Testis (tissue), 3 donors: ENCODE results near the gene SMIM23. TPM values are rescaled to one million over a fixed set of nuclear protein-coding genes. Genes with fewer than 3 reads are reported as not detected.

Source experiments
- DNase-seq: peaks from one replicate; pipeline ENCODE4 v3.0.0-alpha.2; 2019
- H3K27ac ChIP-seq, 2 donors: fragments of 200-600 bp; sonication (generic); one replicate each; pipeline ENCODE4 v1.5.1; 2019
- H3K27me3 ChIP-seq: fragments of 200-600 bp; sonication (generic); one replicate; pipeline ENCODE4 v1.5.1; 2019
- H3K36me3 ChIP-seq: fragments of 200-600 bp; sonication (generic); one replicate; pipeline ENCODE4 v1.5.1; 2017; ENCODE audit warnings: low read depth; ENCODE audit errors: missing control alignments
- H3K4me1 ChIP-seq: fragments of 200-600 bp; sonication (generic); one replicate; pipeline ENCODE4 v1.5.1; 2019
- H3K4me3 ChIP-seq, 2 donors: fragments of 200-600 bp; sonication (generic); one replicate each; pipeline ENCODE4 v1.5.1; 2017 to 2019
- H3K9me3 ChIP-seq: fragments of 200-600 bp; sonication (generic); one replicate; pipeline ENCODE4 v1.5.1; 2017
- POLR2A ChIP-seq: fragments of 450-650 bp; IDR thresholded peaks from one replicate; pipeline ENCODE4 v1.6.1; 2017; ENCODE audit warnings: antibody characterized with exemption, mild to moderate bottlenecking, moderate library complexity
- WGBS, 2 donors: methylation state at CpG; one replicate each; pipeline ENCODE4 v1.1.5; 2018; 5-methylcytosine and 5-hydroxymethylcytosine counted together
- intact Hi-C: fragments of 100-400 bp; cut with DNase I; formaldehyde crosslinking; loops from one replicate; pipeline ENCODE4 v1.15.1; 2023; ENCODE audit warnings: low total_unique reads
- polyA plus RNA-seq: library from polyadenylated mRNA; stranded (reverse); fragments of 350-450 nt; fragmentation: Illumina TruSeq; extraction: RNeasy Lipid Tissue Mini Kit (QIAGEN cat#74804); gene quantifications from one replicate; pipeline ENCODE4 v1.2.3, GENCODE V29; 2014; ENCODE audit warnings: low read depth, low replicate concordance; ENCODE audit not compliant: insufficient read depth
- total RNA-seq, 2 donors: library from RNA; depleted of rRNA; stranded (reverse); fragments of >200 nt; gene quantifications; one replicate each; pipeline ENCODE4 v1.2.3, GENCODE V29; 2016
- TF ChIP-seq, protein P1 (sequence below), 3 experiments: fragments of 450-650 bp in 2 of 3; fragments of 200-600 bp in 1 of 3; sonication (generic) in 1 of 3; IDR thresholded peaks; one replicate each; pipeline ENCODE4 v1.5.1; 2016 to 2019; ENCODE audit warnings: antibody characterized with exemption in 3 of 3, mild to moderate bottlenecking in 2 of 3, moderate library complexity in 1 of 3

The SMIM23 gene
- total and polyA plus RNA-seq, 3 donors from 2014 or later: 1.4 to 24.4 (median 3.4) TPM

DNA sequence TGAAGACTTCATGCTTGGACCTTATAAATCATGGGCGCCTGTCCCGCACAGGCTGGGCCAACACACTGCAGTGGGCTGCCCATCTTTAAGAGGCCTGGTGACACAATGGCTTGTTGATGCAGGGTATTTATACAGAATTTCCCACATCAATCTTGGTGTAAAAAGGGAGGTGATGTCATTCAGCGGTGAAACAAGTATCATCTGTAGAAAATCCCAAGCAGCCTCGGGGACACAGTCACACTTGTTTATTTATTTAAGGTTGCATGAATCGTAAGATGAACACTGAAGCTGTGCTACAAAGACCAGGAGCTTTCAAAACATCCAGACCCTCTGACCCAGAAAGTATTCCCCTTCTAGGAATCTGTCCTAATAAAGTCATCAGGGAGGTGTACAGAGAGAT lies 40.5 kb downstream of the SMIM23 start:
- no peak for DNase-seq
- Histone ChIP-seq H3K4me3 (no peak overlapping the region), H3K27me3 (no peaks in the 10 kb centered on the region), H3K4me1 (no peaks in the 10 kb centered on the region), H3K9me3 (no peaks in the 10 kb centered on the region), H3K36me3 (no peaks in the 10 kb centered on the region), H3K27ac (no peak overlapping the region)
- TF ChIP-seq, protein P1, sequence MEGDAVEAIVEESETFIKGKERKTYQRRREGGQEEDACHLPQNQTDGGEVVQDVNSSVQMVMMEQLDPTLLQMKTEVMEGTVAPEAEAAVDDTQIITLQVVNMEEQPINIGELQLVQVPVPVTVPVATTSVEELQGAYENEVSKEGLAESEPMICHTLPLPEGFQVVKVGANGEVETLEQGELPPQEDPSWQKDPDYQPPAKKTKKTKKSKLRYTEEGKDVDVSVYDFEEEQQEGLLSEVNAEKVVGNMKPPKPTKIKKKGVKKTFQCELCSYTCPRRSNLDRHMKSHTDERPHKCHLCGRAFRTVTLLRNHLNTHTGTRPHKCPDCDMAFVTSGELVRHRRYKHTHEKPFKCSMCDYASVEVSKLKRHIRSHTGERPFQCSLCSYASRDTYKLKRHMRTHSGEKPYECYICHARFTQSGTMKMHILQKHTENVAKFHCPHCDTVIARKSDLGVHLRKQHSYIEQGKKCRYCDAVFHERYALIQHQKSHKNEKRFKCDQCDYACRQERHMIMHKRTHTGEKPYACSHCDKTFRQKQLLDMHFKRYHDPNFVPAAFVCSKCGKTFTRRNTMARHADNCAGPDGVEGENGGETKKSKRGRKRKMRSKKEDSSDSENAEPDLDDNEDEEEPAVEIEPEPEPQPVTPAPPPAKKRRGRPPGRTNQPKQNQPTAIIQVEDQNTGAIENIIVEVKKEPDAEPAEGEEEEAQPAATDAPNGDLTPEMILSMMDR (IDR thresholded peaks at IDR 0.05): no peak
- no peak for TF ChIP-seq POLR2A
- intact Hi-C loops: no loop called here
- WGBS, 2 donors: 54 to 65% methylated on average over 5 of the region's 5 CpGs

DNA sequence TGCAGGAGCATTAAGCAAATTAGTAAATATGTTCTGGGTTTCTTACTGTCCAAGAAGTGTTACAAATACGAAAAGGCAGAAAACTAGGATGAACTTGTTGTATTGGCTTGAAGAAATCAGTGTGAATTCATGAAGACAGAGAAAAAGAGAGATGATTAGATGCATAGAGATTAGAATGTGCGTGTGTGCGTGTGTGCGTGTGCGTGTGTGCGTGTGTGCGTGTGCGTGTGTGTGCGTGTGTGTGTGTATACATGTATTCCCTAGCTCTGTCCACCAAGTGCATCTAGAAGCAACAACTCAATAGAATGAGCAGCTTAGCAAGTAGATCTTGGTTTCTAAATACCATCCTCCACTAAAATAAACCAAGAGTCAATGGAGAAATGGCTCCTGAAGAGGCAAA lies 41.5 kb downstream of the SMIM23 start:
- 92 to 95% methylated on average over 9 of the region's 9 CpGs for WGBS, 2 donors
- TF ChIP-seq, protein P1 (IDR thresholded peaks at IDR 0.05): no peak
- no peak for TF ChIP-seq POLR2A
- DNase-seq: no peak
- intact Hi-C loops: no loop called here
- Histone ChIP-seq H3K27me3 (no peaks in the 10 kb centered on the region), H3K27ac (no peak overlapping the region), H3K4me1 (no peaks in the 10 kb centered on the region), H3K4me3 (no peak overlapping the region), H3K9me3 (no peaks in the 10 kb centered on the region), H3K36me3 (no peaks in the 10 kb centered on the region)

DNA sequence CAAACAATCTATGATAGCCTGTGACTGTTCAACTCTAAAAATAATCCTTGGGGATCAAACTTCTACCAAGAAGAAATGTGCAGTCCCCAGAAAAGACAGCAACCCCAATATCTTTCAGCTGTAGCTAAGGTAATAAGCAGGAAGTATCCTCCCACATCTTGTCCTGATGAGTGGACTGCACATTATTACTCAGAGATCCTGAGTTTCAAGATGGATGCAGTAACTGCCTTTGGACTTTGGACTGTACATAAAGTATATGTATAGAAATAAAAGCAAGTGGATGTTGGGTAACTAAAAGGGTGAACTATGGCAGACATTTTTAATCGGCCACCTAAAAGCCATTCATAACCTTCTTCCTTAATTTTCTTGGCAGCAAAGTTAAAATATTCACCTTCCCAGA lies 45.1 kb downstream of the SMIM23 start:
- H3K4me1 ChIP-seq: no peaks in the 10 kb centered on the region
- intact Hi-C loops: no loop called here
- no peak for TF ChIP-seq POLR2A
- no peaks in the 10 kb centered on the region for H3K36me3 ChIP-seq
- H3K27me3 ChIP-seq: no peaks in the 10 kb centered on the region
- 96 to 97% methylated on average over 1 of the region's 1 CpG for WGBS, 2 donors
- no peaks in the 10 kb centered on the region for H3K9me3 ChIP-seq
- no peak overlapping the region for H3K27ac ChIP-seq
- DNase-seq: no peak
- no peak overlapping the region for H3K4me3 ChIP-seq

DNA sequence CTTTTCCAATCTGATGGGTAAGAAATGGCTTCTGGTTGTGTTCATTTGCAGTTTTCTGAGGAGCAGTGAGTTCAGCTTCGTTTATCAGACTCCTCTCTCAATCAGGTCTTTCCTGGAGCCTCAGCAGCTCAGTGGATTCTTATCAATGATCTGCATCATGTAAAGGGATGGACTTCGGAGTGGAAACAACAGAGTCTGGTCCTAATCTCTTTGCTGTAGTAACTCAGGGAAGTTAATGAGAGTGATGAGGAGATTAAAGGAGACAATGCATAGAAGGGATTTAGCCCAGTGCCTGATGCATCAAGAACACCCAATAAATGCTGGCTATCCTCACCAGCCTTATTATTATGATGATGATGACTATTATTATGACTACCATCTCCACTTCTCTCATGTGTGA lies 47.2 kb downstream of the SMIM23 start:
- no peaks in the 10 kb centered on the region for H3K27me3 ChIP-seq
- H3K4me3 ChIP-seq: no peak overlapping the region
- intact Hi-C loops: no loop called here
- no peak for DNase-seq
- no peak overlapping the region for H3K27ac ChIP-seq
- no peaks in the 10 kb centered on the region for H3K4me1 ChIP-seq
- H3K36me3 ChIP-seq: no peaks in the 10 kb centered on the region
- no peaks in the 10 kb centered on the region for H3K9me3 ChIP-seq
- WGBS, 2 donors: 78 to 91% methylated on average over 2 of the region's 2 CpGs
- TF ChIP-seq POLR2A: no peak
- TF ChIP-seq, protein P1 (IDR thresholded peaks at IDR 0.05): no peak

DNA sequence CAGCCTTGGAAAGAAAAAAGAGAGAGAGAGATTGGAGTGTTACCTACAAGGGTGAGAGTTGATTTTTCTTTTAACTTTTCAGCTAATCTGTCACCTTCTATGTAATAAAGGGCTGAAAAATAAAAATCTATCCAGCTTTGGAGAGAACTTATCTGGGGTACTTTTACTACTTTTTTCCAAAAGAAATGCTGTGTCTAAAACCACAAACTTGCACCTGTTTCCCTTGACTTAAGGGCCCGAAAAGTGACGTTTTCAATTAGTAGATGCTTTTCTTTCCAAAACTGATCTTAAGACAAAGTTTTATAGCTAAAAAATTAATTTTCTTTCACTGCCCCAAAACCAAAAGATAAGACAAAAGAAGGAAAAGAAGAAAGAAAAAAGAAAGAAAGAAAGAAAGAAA lies 48.8 kb downstream of the SMIM23 start:
- H3K4me1 ChIP-seq: no peaks in the 10 kb centered on the region
- no peaks in the 10 kb centered on the region for H3K9me3 ChIP-seq
- no peaks in the 10 kb centered on the region for H3K36me3 ChIP-seq
- TF ChIP-seq, protein P1 (IDR thresholded peaks at IDR 0.05): no peak
- TF ChIP-seq POLR2A: no peak
- no peak for DNase-seq
- H3K27ac ChIP-seq: no peak overlapping the region
- H3K27me3 ChIP-seq: no peaks in the 10 kb centered on the region
- WGBS, 2 donors: 83 to 95% methylated on average over 2 of the region's 2 CpGs
- H3K4me3 ChIP-seq: no peak overlapping the region
- intact Hi-C loops: no loop called here
